ENCODE results near the gene EPHB1.

The EPHB1 gene

DNA sequence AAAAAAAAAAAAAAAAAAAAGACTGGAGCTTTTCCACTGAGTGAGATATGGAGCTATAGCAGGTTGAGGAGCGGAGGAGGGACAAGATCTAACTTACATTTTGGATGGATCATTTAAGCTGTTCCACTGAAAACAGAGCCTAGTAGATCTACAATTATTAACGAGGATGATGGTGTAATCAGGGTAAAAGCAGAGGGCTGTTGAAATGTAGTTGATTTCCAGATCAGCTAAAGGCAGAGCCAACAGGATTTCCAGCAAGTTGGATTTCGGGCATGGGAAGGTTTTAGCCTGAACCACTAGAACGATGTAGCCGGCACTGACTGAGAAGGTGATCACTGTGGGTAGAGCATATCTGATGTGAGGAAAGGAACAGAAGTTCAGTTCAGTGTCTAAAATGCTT is 360.7 kb downstream of the EPHB1 start:
- no peak for ATAC-seq

DNA sequence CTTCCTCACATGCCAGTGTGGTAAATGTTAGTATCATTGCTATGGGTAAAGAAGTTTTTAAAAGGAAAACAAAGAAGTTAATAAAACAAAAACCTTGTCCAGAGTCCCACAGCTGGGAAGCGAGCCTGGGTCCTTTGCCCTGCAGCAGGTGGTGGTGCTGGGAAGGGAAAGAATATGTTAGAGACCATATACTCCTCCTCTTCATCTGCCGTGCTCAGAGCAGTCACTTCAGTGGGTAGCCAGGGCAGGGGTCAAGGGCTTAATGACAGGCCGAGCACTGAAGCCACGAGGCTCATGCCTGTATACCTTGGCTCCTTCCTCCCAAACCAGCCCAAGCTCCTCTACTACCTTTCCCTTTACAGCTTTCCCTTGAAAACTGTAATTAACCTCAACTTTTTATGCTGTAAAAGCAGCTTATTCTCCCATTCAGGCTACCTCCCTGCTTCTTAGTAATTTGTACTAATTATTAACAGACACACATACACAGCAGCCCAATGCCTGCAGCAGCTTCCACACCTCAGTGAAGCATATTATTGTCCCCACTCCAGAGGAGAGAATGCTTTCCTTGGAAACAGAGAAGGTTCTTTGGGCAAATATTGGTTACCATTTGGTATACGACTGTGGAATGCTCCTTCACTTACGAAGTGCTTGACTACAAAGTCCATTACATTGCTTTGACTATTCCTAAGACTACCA is 362.1 kb downstream of the EPHB1 start:
- TF ChIP-seq ESRRG (CRISPR knock-in tag; IDR thresholded peaks at IDR 0.05) (no peak), TOX (CRISPR knock-in tag; IDR thresholded peaks at IDR 0.05; ENCODE audit: borderline replicate concordance) (no peak)
- TF ChIP-seq, protein P1, sequence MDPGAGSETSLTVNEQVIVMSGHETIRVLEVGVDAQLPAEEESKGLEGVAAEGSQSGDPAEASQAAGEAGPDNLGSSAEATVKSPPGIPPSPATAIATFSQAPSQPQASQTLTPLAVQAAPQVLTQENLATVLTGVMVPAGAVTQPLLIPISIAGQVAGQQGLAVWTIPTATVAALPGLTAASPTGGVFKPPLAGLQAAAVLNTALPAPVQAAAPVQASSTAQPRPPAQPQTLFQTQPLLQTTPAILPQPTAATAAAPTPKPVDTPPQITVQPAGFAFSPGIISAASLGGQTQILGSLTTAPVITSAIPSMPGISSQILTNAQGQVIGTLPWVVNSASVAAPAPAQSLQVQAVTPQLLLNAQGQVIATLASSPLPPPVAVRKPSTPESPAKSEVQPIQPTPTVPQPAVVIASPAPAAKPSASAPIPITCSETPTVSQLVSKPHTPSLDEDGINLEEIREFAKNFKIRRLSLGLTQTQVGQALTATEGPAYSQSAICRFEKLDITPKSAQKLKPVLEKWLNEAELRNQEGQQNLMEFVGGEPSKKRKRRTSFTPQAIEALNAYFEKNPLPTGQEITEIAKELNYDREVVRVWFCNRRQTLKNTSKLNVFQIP (CRISPR knock-in tag; IDR thresholded peaks at IDR 0.05; ENCODE audit: borderline replicate concordance, low read depth) = no peak
- no peak for ATAC-seq

More for the DNA sequence above, 360.7 kb downstream of the EPHB1 start:
- TF ChIP-seq ZNF70 (CRISPR knock-in tag; IDR thresholded peaks at IDR 0.05) (no peak), GLIS3 (CRISPR knock-in tag; IDR thresholded peaks at IDR 0.05) (no peak), RARB (CRISPR knock-in tag; IDR thresholded peaks at IDR 0.05) (no peak), TCF4 (CRISPR knock-in tag; IDR thresholded peaks at IDR 0.05; ENCODE audit: borderline replicate concordance) (no peak), ARNTL (CRISPR knock-in tag; IDR thresholded peaks at IDR 0.05; ENCODE audit: borderline replicate concordance, low read depth) (no peak), ESRRG (CRISPR knock-in tag; IDR thresholded peaks at IDR 0.05) (no peak), ZFP3 (CRISPR knock-in tag; IDR thresholded peaks at IDR 0.05) (no peak), SNAI2 (CRISPR knock-in tag; IDR thresholded peaks at IDR 0.05) (no peak), CSDC2 (CRISPR knock-in tag; IDR thresholded peaks at IDR 0.05) (no peak), ZNF565 (CRISPR knock-in tag; conservative IDR thresholded peaks at IDR 0.05; ENCODE audit: low read depth) (no peak), OSR1 (CRISPR knock-in tag; IDR thresholded peaks at IDR 0.05) (no peak)
- TF ChIP-seq, protein P2, sequence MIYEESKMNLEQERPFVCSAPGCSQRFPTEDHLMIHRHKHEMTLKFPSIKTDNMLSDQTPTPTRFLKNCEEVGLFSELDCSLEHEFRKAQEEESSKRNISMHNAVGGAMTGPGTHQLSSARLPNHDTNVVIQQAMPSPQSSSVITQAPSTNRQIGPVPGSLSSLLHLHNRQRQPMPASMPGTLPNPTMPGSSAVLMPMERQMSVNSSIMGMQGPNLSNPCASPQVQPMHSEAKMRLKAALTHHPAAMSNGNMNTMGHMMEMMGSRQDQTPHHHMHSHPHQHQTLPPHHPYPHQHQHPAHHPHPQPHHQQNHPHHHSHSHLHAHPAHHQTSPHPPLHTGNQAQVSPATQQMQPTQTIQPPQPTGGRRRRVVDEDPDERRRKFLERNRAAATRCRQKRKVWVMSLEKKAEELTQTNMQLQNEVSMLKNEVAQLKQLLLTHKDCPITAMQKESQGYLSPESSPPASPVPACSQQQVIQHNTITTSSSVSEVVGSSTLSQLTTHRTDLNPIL (CRISPR knock-in tag; IDR thresholded peaks at IDR 0.05; ENCODE audit: low read depth) = no peak
- TF ChIP-seq, protein P1 (CRISPR knock-in tag; IDR thresholded peaks at IDR 0.05; ENCODE audit: borderline replicate concordance, low read depth) = no peak

DNA sequence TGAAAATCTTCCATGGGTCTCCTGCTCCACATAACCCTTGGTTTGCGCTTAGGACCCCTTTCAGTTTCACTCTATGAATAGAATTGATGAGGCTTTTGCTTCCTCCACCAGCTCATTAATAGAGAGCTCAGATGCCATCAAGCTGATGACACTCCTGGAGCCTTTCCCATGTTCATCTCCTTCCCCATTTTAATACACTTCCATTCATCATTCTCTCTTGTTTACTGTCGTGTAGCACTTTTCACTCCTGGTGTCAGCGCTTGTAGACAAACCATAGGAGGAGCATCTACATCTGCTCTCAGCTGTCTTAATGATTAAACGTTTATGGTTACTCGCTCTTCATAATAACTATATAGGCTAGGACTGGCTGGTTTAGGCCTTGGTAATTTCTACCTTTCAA is 363.5 kb downstream of the EPHB1 start:
- no peak for TF ChIP-seq ZFP30 (CRISPR knock-in tag; IDR thresholded peaks at IDR 0.05)
- no peak for TF ChIP-seq ESRRG (CRISPR knock-in tag; IDR thresholded peaks at IDR 0.05)
- TF ChIP-seq BACH2 (CRISPR knock-in tag; IDR thresholded peaks at IDR 0.05; ENCODE audit: borderline replicate concordance) = no peak
- TF ChIP-seq TOX (CRISPR knock-in tag; IDR thresholded peaks at IDR 0.05; ENCODE audit: borderline replicate concordance) = no peak
- TF ChIP-seq ISL1 (CRISPR knock-in tag; IDR thresholded peaks at IDR 0.05) = no peak
- no peak for TF ChIP-seq TCF4 (CRISPR knock-in tag; IDR thresholded peaks at IDR 0.05; ENCODE audit: borderline replicate concordance)
- TF ChIP-seq, protein P3, sequence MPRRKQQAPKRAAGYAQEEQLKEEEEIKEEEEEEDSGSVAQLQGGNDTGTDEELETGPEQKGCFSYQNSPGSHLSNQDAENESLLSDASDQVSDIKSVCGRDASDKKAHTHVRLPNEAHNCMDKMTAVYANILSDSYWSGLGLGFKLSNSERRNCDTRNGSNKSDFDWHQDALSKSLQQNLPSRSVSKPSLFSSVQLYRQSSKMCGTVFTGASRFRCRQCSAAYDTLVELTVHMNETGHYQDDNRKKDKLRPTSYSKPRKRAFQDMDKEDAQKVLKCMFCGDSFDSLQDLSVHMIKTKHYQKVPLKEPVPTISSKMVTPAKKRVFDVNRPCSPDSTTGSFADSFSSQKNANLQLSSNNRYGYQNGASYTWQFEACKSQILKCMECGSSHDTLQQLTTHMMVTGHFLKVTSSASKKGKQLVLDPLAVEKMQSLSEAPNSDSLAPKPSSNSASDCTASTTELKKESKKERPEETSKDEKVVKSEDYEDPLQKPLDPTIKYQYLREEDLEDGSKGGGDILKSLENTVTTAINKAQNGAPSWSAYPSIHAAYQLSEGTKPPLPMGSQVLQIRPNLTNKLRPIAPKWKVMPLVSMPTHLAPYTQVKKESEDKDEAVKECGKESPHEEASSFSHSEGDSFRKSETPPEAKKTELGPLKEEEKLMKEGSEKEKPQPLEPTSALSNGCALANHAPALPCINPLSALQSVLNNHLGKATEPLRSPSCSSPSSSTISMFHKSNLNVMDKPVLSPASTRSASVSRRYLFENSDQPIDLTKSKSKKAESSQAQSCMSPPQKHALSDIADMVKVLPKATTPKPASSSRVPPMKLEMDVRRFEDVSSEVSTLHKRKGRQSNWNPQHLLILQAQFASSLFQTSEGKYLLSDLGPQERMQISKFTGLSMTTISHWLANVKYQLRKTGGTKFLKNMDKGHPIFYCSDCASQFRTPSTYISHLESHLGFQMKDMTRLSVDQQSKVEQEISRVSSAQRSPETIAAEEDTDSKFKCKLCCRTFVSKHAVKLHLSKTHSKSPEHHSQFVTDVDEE (CRISPR knock-in tag; IDR thresholded peaks at IDR 0.05) = no peak

DNA sequence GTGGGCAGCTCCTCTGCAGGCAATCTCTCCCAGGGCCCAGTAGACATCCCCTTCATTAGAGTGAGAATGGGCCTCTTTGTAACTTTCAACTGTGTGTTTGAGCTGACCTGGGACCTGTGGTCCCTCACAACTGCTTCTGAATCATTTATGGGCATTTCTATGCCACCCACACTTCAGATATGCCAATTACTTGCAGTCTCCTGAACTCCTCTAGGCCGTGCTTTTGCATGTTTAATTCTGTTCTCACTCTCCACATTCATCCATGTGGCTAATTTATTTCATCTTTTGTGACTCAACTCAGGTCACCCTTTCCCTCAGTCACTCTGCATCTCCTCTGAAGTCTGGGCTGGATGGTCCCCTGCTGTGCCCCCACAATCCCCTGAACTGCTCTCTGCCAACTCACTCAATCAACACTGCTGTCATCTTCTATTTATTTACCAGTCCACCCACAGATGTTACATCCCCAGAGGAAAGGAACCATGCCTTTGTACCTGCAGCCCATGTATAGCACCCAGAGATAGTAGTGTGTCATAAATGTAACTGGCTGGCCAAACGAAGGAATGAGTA is 364.7 kb downstream of the EPHB1 start:
- ATAC-seq = no peak
- no peak for TF ChIP-seq ZFP30 (CRISPR knock-in tag; IDR thresholded peaks at IDR 0.05)
- TF ChIP-seq GLIS3 (CRISPR knock-in tag; IDR thresholded peaks at IDR 0.05) = no peak
- no peak for TF ChIP-seq OSR1 (CRISPR knock-in tag; IDR thresholded peaks at IDR 0.05)
- TF ChIP-seq ZNF70 (CRISPR knock-in tag; IDR thresholded peaks at IDR 0.05) = no peak
- TF ChIP-seq ZFP3 (CRISPR knock-in tag; IDR thresholded peaks at IDR 0.05) = no peak
- TF ChIP-seq, protein P4, sequence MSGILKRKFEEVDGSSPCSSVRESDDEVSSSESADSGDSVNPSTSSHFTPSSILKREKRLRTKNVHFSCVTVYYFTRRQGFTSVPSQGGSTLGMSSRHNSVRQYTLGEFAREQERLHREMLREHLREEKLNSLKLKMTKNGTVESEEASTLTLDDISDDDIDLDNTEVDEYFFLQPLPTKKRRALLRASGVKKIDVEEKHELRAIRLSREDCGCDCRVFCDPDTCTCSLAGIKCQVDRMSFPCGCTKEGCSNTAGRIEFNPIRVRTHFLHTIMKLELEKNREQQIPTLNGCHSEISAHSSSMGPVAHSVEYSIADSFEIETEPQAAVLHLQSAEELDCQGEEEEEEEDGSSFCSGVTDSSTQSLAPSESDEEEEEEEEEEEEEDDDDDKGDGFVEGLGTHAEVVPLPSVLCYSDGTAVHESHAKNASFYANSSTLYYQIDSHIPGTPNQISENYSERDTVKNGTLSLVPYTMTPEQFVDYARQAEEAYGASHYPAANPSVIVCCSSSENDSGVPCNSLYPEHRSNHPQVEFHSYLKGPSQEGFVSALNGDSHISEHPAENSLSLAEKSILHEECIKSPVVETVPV (CRISPR knock-in tag; IDR thresholded peaks at IDR 0.05) = no peak
- no peak for TF ChIP-seq ZNF8 (CRISPR knock-in tag; IDR thresholded peaks at IDR 0.05)
- TF ChIP-seq SNAI2 (CRISPR knock-in tag; IDR thresholded peaks at IDR 0.05) = no peak
- no peak for TF ChIP-seq PPARA (CRISPR knock-in tag; IDR thresholded peaks at IDR 0.05; ENCODE audit: borderline replicate concordance)
- no peak for TF ChIP-seq CSDC2 (CRISPR knock-in tag; IDR thresholded peaks at IDR 0.05)
- TF ChIP-seq ISL1 (CRISPR knock-in tag; IDR thresholded peaks at IDR 0.05) = no peak
- TF ChIP-seq, protein P2 (CRISPR knock-in tag; IDR thresholded peaks at IDR 0.05; ENCODE audit: low read depth) = no peak
- TF ChIP-seq ARNTL (CRISPR knock-in tag; IDR thresholded peaks at IDR 0.05; ENCODE audit: borderline replicate concordance, low read depth) = no peak

More for the DNA sequence above, 363.5 kb downstream of the EPHB1 start:
- no peak for ATAC-seq

Data from SK-N-SH treated with all-trans-retinoic acid at 6 μM for 48 hours (cell line).